Inflammatory macrophage treated with lipopolysaccharide for 1 hour (primary cell): ENCODE data around the gene ZBTB45.
"Not testable (repeated sequence)": the region's sequence is repeated elsewhere in the genome, so short reads cannot be mapped to it uniquely, and the experiment has no call there.

Experiments
- DNase-seq, 2 donors: peaks; one replicate each; pipeline ENCODE4 v3.0.0-alpha.2; 2020 to 2022

The ZBTB45 gene

DNA sequence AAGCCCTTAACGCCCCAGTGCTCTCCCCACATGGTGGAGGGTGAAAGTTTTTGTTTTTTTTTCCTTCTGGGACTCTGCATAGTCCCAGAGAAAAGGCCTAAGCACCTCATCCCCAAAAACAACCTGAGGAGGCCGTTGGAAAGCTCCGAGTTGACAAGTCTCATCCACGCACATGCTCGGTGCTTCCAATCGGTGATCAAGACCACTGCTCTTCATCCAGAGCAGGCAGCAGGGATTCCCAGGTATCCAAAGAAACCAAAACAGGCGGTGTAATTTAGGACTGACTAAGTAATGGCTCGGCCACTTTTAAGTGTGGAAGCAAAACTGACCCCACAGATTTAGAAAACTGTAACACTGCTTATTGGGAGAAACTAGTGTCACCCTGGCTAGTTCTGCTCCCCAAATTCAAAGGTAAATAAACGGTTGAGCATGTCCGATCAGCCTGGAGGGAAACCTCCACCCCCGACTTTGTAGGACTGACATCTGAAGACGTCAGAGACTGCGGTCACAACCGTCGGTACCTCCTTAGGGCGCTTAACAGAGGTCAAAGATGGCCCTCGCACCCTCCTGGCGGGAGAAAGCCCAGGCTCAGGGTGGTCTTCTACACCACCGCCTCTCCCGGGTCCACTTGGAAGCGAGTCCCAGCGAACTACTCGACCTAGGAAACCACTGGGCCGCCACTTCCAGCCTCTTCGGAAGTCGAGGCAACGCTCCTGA, 44.5 kb downstream of the ZBTB45 start:
- DNase-seq, result peak in 1 of 2 donors; percentile 5

DNA sequence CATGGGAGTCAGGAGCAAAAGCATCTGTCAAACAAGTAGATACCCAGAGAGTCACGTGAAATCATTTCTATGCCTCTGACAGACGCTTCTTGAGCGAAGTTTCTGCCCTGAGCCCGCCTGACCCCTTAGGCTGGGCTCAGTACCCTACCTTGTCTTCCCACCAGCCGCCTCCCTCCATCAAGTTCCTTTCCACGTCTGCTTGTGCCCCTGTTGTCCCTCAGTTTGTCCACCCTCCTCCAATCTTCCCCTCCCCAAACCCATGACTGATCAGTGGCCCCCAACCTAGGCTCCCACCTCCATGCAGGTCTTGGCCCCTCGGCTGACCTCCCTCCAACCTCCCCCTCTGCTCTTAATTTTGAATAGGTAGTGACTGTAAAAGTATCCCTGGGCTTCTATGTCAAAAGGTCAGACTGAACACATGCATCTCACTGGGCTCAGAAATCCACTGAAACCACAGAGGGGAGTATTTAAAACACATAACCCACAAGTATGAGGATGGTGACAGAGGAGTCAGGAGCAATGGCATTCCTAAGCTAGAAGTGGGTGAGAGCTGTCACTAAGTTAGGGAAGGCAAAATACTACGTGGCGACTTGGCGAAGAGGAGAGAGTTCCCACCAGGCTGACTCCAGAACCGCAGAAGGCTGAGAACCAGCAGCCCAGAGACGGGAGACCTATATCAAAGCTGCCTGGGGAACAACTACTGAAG, 45.2 kb downstream of the ZBTB45 start:
- DNase-seq, result no peak

DNA sequence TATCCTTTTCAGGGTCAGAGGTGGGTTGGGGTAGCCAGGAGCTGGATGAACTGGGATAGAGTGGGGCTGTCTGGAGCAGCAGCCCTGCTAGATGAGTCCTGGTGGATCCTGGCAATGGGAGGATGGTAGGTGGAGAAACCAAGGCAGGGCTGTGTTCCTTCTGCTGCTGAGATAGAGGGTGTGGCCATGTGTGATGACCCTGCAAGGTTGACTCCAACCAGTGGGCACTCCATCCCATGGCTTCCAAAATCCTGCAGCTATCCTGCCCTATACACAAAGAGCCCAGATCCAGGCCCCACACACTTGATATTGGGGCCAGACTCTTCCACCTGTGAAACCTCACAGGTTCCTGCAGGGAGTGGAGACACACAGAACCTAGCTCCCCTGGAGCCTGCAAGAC, 45.8 kb downstream of the ZBTB45 start:
- DNase-seq, result no peak

DNA sequence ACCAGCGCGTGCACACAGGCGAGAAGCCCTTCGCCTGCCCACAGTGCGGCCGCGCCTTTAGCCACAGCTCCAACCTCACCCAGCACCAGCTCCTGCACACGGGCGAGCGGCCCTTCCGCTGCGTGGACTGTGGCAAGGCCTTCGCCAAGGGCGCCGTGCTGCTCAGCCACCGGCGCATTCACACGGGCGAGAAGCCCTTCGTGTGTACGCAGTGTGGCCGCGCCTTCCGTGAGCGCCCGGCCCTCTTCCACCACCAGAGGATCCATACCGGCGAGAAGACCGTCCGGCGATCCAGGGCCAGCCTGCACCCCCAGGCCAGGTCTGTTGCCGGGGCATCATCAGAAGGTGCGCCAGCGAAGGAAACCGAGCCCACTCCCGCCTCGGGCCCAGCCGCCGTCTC, 47.9 kb downstream of the ZBTB45 start:
- no peak for DNase-seq

DNA sequence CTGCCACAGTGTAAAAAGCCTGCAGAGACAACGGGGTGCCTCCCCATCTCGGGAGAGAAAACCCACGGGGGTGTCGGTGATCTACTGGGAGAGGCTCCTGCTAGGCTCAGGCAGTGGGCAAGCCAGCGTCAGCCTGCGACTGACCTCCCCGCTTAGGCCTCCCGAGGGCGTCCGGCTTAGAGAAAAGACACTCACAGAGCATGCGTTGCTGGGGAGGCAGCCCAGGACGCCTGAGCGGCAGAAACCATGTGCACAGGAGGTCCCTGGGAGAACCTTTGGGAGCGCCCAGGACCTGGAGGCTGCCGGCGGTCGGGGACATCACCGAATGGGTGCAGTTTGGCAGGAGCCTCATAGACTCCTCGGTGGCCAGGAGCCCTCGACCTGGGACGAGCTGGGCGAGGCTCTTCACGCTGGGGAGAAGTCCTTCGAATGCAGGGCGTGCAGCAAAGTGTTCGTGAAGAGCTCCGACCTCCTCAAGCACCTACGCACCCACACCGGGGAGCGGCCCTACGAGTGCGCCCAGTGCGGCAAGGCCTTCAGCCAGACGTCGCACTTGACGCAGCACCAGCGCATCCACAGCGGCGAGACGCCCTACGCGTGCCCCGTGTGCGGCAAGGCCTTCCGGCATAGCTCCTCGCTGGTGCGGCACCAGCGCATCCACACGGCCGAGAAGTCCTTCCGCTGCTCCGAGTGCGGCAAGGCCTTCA, 48.6 kb downstream of the ZBTB45 start:
- DNase-seq, result not testable (repeated sequence)

DNA sequence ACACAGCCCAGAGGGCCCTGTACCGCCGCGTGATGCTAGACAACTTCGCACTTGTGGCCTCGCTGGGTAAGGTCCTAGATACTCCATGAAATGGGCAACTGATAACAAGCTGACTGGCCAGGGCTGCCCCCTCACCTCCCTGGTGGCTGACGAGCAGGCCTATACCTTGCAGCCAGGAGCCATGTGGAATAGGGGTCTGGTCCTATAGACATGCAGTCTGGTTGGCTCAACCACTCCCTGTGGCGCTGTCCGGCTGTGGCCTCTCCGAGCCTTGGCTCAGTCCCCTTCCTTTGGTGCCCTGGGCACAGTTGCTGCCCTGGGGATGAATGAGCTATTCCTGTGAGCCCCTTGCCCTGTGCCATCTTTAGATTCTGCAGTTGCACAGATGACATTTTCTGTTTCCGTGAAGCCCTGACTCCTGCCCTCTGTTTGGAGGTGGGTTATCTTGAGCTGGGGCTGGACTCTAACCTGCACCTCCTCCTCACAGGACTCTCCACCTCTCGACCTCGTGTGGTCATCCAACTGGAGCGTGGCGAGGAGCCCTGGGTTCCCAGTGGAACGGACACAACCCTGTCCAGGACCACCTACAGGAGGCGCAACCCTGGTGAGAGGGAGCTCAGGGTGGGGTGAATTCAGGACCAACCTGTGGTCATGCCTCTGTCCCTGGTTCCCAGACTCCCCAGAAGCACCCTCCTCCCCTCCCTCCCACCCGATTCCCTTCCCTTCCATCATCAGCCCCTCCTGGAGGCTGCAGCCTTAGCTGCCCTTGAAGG, 50.2 kb downstream of the ZBTB45 start:
- no peak for DNase-seq

DNA sequence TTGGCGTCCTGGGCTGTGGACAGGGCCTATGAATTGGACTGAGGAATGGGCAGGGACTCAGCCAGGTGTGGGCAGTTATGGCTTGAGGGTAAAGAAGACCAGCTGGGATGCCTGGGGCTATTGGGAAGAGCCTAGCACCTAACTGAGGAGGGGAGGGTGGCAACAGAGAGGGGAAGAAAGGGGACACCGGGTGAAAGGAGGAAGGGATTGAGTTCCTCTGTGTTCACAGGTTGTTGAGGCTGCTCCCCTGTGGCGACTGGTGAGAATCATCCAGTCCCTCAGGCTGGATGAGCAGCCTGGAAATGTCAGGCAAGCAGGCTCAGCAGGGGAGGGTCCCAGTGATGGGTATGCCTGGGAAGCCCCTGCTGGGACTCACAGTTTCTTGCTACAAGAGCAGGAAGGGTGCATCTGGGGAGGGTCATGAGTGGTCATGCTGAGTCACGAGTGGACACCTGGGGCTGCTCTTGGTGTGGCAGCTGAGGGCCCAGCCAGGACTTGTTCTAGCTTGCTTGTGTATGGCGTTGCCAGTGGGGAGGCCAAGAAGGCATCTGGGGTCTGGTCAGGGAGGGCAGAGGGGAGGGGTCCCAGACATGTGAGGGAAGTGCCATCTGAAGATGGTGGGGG, 51.3 kb downstream of the ZBTB45 start:
- DNase-seq, result no peak

DNA sequence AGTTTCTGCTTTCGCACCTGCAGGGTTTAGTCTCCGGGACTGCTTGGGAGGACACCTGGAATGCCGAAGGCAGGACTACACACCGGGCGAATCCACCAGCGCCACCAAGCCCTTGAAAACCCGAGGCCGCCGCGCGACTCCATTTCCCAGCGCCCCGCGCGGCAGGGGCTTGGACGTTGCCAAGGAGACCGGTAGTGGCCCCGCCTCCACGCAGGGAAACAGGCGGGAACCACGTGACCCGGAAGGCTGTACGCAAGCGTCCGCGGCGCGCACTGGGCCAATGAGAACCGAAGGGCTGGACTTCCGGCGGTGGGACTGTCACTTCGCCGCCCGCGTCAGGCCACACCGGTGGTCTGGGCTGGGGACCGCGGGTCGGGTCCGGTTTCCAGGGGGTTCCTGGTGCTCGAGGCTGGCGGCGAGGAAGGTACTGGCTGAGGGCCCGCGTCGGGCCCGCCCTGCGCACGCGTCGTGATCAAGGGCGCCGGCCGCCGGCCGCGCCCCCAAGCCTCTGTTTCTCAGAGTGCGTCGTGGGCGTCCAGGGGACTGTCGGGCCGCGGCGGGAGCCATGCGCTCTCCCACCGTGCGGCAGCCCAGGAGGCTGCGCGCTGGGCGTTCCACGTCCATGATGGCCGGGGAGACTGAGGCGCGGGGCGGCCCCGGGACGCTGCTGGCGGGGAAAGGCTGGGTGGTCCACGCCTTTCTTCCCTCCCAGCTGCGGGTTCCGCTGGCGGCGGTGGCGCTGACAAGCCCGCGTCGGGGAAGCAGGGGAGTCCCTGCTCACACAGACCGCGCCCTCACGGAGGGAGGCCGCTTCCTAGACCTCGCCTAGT, 52.6 kb downstream of the ZBTB45 start, which contains the start of gene ZNF324:
Gene ZNF324 (plus strand): TSS at position 321 of the 830 bp plus-strand sequence. CDS start 2,106 bp downstream, outside the sequence.
- DNase-seq, result peak; percentile 96 to 98

DNA sequence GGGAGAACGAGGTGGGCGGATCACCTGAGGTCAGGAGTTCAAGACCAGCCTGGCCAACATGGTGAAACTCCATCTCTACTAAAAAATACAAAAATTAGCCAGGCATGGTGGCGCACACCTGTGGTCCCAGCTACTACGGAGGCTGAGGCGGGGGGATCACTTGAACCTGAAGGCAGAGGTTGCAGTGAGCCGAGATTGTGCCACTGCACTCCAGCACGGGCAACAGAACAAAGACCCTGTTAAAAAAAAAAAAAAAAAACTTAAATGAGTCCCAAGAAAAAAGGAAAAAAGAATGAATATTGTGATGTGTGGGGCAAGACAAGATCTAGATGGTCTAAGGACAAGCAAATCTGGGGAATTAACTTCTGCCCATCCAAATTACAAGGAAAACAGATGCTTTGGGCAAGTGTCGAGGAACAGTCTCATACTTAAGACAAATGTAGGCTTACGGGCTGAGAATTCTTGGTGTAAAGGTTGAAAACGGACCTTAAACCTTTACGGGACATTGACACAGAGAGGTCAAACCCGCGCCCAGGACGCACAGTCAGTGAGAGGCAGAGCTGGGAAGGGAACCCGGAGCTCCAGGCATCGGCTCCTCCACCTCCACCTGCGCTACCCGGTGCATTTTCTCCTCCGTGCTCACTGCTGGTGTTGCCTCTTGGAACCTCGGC, 53.4 kb downstream of the ZBTB45 start:
- no peak for DNase-seq
